COLO668 (cell line): ENCODE measurements around the gene SOCS6.
"Not testable (repeated sequence)": the region's sequence is repeated elsewhere in the genome, so short reads cannot be mapped to it uniquely, and the experiment has no call there.

Experiments
- DNase-seq: peaks from one replicate; lab custom pipeline; 2025; ENCODE audit not compliant: unreplicated experiment; lab: John Stamatoyannopoulos, UW

Gene SOCS6

GRCh38 chr18:70321616-70322015, 32.8 kb downstream of the SOCS6 start:
- no peak for DNase-seq

- DNase-seq, result no peak
Observed at GRCh38 chr18:70322385-70322784, 33.5 kb downstream of the SOCS6 start.

GRCh38 chr18:70322928-70323327, 34.1 kb downstream of the SOCS6 start:
- DNase-seq, result no peak

GRCh38 chr18:70324897-70325296, 36.1 kb downstream of the SOCS6 start:
- DNase-seq, result no peak

DNA sequence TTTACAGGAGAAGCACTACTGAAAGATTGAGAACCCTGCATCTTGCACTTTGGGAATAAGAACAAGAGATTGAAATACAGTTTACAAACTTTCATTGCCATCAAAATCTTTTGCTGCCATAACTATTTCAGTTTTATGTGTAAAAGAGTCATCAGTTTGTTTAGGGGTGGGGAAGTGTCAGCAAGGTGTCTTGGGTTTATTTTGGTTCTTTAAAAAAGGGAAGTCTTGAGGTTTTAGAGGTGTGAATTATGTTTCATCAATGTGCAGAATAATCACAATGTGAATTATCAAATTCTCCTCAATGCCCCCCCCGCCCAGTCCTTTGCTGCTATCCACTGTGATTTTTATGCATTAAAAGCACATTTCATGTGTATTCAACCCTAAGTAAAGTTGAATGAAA, 37.4 kb downstream of the SOCS6 start:
- no peak for DNase-seq

- no peak for DNase-seq
Observed at GRCh38 chr18:70328169-70328568, 39.3 kb downstream of the SOCS6 start.

GRCh38 chr18:70329071-70329470, 40.2 kb downstream of the SOCS6 start:
- DNase-seq, result no peak

DNA sequence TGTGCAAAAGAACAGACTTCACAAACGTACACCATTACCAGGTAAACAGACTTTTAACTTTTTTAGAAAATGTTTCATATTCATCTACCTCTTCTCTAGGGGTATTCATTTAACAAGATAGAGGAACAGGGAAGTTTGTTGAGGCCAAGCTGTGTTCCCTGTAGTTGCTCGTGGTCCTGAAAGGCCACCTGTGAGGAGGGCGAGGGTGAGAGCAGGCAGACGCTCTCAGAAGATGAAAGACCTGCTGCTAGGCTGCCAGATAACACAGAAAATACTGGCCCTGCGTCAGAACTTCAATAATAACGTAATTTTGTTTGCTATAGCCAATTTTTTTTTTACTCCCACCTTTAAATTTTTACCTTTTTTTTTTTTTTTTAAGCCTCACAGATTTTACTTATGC, 42.0 kb downstream of the SOCS6 start:
- DNase-seq, result no peak

DNA sequence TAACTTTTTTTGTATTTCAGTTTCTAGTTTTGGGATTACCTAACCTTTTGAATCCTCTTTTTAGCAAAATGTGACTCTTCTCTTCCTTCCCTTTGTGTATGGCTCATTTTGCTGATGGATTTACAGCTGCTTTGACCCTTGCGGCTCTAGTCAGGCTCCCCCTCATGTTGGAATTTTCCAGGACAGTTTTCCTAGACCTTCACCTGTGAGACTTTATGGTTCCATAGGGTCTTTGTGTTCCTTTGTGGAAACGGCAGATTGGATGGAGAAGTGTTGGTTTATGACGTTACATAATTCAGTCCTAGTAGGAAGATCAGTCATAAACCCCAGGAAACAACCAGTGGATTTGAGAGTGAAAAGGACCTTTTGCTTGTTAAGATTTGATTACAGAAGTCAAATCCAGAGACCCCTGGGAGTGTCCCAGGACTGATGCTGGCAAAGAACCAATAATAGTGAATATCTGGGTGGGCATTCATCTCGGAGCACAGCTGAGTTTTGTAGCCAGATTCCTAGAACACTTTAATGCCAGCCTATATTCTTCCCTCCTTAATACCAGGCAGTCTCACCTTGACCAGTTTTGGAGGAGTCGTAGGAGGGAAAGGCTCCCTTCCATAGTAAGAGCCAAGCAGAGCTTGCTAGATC, 42.7 kb downstream of the SOCS6 start:
- DNase-seq, result no peak

DNA sequence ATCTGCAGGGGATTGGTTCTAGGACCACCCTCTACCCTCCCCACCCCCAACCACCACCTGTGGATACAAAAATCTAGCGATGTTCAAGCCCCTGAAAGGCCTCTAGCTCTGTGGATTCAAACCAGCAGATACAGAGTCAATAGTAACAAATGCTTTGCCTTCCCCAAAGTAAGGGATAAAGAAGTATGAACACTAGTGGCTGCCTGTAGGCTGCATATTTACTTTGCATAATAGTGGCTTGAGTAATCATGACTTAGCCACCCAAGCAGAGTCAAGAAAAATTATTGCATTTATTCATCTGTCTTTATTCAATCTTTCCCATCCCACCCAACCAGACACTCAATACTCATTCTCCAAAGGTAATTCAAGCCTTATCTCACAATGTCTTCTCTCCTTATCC, 43.8 kb downstream of the SOCS6 start:
- no peak for DNase-seq

DNA sequence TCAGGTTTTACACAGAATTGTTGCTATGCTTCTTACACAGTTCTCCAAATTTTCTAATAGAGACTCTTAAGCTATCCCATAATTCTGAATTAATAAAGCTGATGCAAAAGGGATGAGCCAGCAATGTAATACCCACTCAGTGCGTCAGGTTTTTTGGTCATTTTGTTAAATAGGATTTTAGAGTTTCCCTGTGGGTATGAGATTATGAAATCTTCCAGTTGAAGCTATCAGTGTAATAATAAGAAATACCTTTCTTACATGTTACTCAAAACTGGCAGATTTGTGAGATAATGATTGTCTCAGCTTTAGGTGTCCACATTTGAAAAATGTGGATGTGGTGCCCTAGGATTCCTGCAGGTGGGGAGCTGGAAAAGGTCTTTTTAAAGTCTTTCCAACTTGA, 44.5 kb downstream of the SOCS6 start:
- no peak for DNase-seq

DNA sequence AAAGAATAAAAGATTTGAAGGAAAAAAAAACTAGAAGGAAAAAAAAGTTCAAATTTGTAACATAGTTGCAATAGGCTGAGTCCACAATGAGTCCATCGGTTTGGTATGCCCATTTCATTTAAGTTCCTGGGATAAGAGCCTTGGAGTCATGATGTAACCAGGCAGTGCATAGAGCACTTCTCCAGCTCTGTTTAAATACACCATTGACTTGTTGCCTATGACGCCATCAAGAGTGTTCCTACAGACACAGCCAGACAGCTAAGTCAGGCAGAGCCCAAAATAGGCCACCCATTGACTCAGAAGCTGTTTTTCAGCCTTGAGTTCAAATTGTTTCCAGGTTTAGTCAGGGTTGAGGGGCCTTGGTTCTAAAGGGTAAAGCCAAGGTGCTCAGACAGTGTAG, 44.9 kb downstream of the SOCS6 start:
- DNase-seq, result no peak

GRCh38 chr18:70334264-70334663, 45.4 kb downstream of the SOCS6 start:
- no peak for DNase-seq

GRCh38 chr18:70334728-70335329, 46.0 kb downstream of the SOCS6 start:
- peak; percentile 68 for DNase-seq

GRCh38 chr18:70335892-70336726, 47.3 kb downstream of the SOCS6 start:
- DNase-seq, result no peak

GRCh38 chr18:70337139-70337972, 48.5 kb downstream of the SOCS6 start:
- no peak for DNase-seq

DNA sequence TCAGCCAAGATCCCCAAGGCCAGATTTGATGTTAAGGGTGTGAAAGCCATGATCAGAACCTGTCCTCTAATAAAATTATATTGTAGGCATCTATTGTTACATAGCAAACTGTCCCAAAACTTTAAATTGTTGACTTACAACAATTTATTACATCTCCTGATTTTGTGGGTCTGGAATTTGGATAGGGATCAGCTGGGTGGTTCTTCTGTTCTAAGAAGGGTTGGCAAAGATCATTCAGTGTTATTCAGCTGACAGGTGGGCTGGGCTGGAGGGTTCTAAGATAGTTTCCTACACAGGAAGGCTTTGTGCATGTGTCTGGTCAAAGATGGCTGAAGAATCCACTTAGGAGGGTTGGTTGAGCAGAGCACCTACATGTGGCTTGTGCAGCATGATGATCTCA, 50.0 kb downstream of the SOCS6 start:
- no peak for DNase-seq

DNA sequence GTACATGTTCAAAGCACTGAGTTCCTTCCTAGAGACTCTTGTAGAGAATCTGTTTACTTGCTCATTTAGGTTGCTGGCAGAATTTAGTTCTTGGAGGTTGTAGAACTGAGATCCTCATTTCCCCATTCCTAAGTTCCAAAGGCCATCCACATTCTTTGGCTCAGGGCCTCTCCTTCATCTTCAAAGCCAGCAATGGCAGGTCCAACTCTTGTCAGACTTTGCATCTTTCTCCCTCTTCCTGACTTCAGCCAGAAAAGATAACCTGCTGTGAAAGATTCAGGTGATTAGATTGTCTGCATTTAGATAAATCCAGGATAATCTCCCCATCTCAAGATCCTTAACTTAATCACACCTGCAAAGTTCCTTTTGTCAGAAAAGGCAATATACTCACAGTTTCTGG, 51.1 kb downstream of the SOCS6 start:
- no peak for DNase-seq

DNA sequence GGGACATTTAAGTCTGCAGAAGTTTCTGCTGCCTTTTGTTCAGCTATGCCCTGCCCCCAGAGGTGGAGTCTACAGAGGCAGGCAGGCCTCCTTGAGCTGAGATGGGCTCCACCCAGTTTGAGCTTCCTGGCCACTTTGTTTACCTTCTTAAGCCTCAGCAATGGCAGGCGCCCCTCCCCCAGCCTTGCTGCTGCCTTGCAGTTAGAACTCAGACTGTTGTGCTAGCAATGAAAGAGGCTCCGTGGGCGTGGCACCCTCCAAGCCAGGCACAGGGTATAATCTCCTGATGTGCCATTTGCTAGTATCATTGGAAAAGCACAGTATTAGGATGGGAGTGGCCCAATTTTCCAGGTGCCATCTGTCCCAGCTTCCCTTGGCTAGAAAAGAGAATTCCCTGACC, 59.6 kb downstream of the SOCS6 start:
- DNase-seq, result not testable (repeated sequence)

DNA sequence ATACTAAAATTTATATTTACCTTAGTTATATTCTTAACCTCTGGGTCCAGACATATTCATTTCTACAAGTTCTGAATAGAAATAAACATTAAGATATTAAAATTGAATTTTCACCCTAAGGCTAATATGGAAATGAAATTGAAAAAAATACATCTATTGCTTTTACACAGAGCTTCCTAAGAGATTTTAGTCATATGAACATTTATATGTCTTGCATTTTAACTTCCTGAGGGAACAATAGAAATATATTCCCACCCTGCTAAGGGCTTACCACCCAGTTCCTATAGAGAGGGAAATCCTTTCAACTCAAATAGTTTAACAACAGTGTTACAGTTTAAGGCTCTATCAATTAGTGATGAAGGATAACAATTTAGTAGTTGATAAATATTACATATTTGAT, 60.5 kb downstream of the SOCS6 start:
- no peak for DNase-seq

GRCh38 chr18:70354080-70354479, 65.2 kb downstream of the SOCS6 start:
- no peak for DNase-seq
